ENCODE results near the gene ATP8B4.

Gene ATP8B4

GRCh38 chr15:49898575-49899283 lies 220.3 kb downstream of the ATP8B4 start:
- ChIA-PET CTCF (no interaction called here), POLR2A (no interaction called here)
- TF ChIP-seq, protein P1, sequence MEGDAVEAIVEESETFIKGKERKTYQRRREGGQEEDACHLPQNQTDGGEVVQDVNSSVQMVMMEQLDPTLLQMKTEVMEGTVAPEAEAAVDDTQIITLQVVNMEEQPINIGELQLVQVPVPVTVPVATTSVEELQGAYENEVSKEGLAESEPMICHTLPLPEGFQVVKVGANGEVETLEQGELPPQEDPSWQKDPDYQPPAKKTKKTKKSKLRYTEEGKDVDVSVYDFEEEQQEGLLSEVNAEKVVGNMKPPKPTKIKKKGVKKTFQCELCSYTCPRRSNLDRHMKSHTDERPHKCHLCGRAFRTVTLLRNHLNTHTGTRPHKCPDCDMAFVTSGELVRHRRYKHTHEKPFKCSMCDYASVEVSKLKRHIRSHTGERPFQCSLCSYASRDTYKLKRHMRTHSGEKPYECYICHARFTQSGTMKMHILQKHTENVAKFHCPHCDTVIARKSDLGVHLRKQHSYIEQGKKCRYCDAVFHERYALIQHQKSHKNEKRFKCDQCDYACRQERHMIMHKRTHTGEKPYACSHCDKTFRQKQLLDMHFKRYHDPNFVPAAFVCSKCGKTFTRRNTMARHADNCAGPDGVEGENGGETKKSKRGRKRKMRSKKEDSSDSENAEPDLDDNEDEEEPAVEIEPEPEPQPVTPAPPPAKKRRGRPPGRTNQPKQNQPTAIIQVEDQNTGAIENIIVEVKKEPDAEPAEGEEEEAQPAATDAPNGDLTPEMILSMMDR (IDR thresholded peaks at IDR 0.05; ENCODE audit: control extremely low read depth, extremely low read depth, low read depth, missing control alignments), result no peak
- no peak for DNase-seq (ENCODE audit: extremely low spot score)

DNA sequence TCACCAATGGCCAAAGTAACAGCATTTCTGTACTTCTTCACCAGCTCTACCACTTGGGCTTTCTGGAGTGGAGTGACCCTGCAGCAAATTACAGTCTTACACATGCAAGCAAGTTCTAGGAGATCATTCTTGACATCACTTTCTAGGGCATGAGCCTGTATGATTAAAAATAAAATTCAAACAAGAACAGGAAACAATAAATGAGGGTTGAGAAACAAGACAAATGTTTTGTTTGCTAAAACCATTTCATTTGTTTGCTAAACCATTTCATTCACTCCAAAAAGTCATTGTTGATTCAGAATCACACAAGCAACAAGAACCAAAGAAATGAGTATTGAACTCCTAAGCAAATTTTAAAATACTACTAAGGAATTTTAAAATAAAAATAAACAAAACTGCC lies 220.9 kb downstream of the ATP8B4 start:
- CTCF ChIA-PET, result no interaction called here
- POLR2A ChIA-PET, result no interaction called here
- DNase-seq (ENCODE audit: extremely low spot score), result no peak
- TF ChIP-seq, protein P1 (IDR thresholded peaks at IDR 0.05; ENCODE audit: control extremely low read depth, extremely low read depth, low read depth, missing control alignments), result no peak

- CTCF ChIA-PET, result interaction anchor here (1.5 kb wide), 1 partner anchor 13 kb away, joined by 4 read pairs; no protein-coding TSS in a partner anchor
- DNase-seq (ENCODE audit: extremely low spot score), result no peak
- POLR2A ChIA-PET, result no interaction called here
- TF ChIP-seq, protein P1 (IDR thresholded peaks at IDR 0.05; ENCODE audit: control extremely low read depth, extremely low read depth, low read depth, missing control alignments), result no peak
These were observed 223.4 kb downstream of the ATP8B4 start for GRCh38 chr15:49895347-49896223.

DNA sequence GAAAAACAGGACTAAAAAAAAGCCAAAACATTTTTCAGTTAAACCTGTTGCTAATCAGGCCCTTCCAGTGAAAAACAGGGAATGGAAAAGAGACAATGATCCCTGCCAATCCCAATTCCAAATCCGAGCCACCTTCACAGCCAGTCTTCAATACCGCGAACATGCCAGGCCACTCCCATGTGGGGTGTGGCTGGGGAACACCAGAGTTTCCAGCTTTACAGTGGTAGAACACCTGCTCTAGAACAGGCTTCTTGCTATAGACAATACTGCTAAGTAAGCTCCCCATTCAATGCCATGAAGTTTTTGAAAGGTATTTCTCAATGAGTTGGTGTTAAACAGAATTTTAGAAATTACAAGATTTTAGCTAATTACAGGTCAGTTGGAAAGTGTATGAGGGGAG lies 228.3 kb downstream of the ATP8B4 start:
- no peak for DNase-seq (ENCODE audit: extremely low spot score)
- ChIA-PET POLR2A (no interaction called here), CTCF (interaction anchor here (1.2 to 1.4 kb wide), 2 partner anchors 9 to 12 kb away, joined by 3 read pairs; no protein-coding TSS in a partner anchor)
- TF ChIP-seq, protein P1 (IDR thresholded peaks at IDR 0.05; ENCODE audit: control extremely low read depth, extremely low read depth, low read depth, missing control alignments), result no peak

DNA sequence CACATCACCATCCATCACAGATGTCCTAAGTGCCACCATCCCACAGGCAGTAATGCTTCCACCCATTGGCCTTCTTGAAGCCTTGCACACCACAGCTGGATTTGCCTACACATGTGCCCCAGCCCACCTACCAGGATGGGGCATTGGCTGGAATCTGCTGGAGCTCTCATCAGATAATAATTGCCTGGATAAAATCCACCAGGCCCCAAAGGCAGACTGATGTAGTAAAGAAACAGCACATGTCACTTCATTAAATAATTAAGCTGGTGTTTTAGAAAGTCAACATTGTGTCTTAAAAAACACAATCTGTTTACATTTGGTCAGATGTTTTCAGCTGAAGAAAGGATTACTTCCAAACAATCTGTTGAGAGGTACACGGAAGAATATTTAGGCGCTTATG lies 229.5 kb downstream of the ATP8B4 start:
- ChIA-PET POLR2A (no interaction called here), CTCF (interaction anchor here (1.2 to 1.4 kb wide), 2 partner anchors 8 to 11 kb away, joined by 3 read pairs; no protein-coding TSS in a partner anchor)
- TF ChIP-seq, protein P1 (IDR thresholded peaks at IDR 0.05; ENCODE audit: control extremely low read depth, extremely low read depth, low read depth, missing control alignments), result no peak
- DNase-seq (ENCODE audit: extremely low spot score), result no peak

- TF ChIP-seq, protein P1 (IDR thresholded peaks at IDR 0.05; ENCODE audit: control extremely low read depth, extremely low read depth, low read depth, missing control alignments), result no peak
- ChIA-PET POLR2A (no interaction called here), CTCF (no interaction called here)
- no peak for DNase-seq (ENCODE audit: extremely low spot score)
These were observed 230.3 kb downstream of the ATP8B4 start for GRCh38 chr15:49888734-49889133.

Data from GM10248 (cell line).